Measurements from ENCODE around the gene SRRM2. TPM values are rescaled to one million over a fixed set of nuclear protein-coding genes. Genes with fewer than 3 reads are reported as not detected.

Gene SRRM2
- polyA plus RNA-seq, 4 donors = 392 to 919 (median 636) TPM

DNA sequence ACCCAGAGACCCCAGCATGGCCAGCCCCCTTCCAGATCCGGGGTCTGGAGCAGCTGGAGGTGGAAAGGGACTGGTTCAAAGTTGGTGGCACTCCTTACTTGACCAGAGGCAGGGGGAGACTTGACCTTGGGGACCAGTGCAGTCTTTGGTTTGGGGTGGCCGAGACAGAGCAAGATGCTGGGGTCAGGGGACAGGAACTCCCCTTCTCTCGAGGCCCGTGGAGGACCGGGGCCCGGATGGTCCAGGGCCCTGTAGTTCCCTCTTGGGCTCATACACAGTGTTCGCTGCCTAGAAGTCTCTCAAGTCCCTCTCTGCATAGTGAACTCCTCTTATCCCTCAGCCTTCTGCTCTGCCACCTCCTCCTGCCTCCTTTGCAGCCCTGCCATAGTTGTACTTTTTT, 35.5 kb downstream of the SRRM2 start:
- DNase-seq (ENCODE audit: low read depth in 4 of 4, low spot score in 2 of 4) = no peak

DNA sequence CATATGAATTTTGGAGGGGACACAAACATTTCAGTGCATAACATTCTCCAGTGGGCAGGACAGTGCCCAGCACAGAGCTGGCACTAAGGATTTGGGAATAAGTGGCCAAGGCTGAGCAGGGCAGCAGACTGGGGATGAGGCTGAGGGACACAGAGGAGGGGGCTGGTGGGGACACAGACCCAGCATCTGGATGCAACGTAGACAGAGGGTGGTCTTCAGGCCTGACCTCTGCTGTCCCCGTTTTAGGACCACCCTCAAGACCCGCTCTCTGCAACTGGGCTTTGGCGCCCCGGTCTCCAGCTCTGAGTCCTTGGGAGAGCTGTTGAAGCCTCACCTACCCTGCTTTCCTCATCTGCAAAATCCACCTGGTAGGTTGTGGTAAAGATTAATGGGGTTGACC, 38.2 kb downstream of the SRRM2 start:
- no peak for DNase-seq (ENCODE audit: low read depth in 4 of 4, low spot score in 2 of 4)

DNA sequence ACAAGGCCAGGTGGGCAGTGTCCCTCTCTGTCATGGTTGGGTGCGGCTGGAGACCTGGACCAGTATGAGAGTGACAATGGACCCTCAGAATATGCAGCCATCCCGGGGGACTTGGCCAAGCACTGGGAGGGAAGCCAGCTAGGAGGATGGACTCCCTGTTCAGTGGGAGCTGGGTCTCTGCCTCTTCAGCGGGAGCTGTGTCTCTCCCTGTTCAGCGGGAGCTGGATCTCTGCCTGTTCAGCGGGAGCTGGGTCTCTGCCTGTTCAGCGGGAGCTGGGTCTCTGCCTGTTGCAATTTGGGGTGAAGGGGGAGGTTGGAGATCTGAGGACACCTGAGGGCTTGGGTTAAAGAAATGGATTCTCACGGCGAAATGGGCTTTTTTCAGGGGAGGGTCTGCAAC, 38.7 kb downstream of the SRRM2 start:
- DNase-seq (ENCODE audit: low read depth in 4 of 4, low spot score in 2 of 4) = no peak

DNA sequence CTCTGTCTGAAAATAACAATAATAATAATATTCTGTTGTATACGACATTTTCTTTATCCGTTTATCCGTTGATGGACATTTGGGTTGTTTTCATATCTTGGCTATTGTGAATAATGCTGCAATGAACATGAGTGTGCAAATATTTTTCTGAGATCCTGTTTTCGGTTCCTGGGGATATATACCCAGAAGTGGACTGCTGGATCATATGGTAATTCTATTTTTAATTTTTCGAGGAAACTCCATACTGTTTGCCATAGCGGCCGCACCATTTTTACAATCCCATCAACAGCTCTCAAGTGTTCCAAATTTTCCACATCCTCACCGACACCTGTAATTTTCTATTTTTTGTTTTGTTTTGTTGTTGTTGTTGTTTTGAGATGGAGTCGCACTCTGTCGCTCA, 40.5 kb downstream of the SRRM2 start:
- DNase-seq (ENCODE audit: low read depth in 4 of 4, low spot score in 2 of 4) = no peak

GRCh38 chr16:2795395-2796143, 43.1 kb downstream of the SRRM2 start:
- no peak for DNase-seq (ENCODE audit: low read depth in 4 of 4, low spot score in 2 of 4)

- DNase-seq (ENCODE audit: low read depth in 4 of 4, low spot score in 2 of 4) = no peak
Measured at GRCh38 chr16:2798723-2799204, 46.3 kb downstream of the SRRM2 start.

DNA sequence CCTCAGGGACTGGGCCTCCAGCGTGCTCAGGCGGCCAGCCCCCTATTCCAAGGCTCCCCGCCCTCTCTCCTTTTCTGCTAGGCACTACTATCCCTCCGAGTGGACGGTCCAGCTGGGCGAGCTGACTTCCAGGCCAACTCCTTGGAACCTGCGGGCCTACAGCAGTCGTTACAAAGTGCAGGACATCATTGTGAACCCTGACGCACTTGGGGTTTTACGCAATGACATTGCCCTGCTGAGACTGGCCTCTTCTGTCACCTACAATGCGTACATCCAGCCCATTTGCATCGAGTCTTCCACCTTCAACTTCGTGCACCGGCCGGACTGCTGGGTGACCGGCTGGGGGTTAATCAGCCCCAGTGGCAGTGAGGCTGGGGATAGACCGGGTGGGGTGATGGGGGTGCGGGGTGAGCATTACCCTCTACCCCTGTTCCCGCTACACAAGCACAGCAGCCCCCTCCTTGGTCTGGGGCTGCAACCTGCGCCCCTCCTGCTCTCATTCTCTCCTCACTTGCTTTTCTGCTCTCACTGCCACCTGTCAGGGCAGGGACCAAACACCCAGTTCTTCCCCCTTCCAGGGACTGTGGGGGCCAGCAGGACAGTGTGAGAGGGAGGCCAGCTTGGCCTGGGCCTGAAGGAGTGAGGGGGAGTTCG, 46.9 kb downstream of the SRRM2 start:
- DNase-seq (ENCODE audit: low read depth in 4 of 4, low spot score in 2 of 4) = no peak

DNA sequence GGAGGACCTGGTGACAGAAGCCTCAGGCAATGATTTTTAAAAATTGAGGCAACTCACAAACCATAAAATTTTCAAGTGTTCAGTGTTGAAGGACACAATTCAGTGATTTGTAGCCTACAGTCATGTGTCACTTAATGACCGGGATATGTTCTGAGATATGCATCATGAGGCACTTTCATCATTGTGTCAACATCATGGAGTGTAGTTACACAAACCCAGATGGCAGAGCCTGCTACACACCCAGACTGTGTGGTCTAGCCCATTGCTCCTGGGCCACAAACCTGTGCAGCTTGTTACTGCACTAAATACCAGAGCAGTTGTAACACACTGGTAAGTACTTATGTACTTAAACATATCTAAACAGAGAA, 47.4 kb downstream of the SRRM2 start:
- DNase-seq (ENCODE audit: low read depth in 4 of 4, low spot score in 2 of 4) = no peak

GRCh38 chr16:2803545-2804195, 51.2 kb downstream of the SRRM2 start:
- no peak for DNase-seq (ENCODE audit: low read depth in 4 of 4, low spot score in 2 of 4)

GRCh38 chr16:2804728-2805127, 52.3 kb downstream of the SRRM2 start:
- no peak for DNase-seq (ENCODE audit: low read depth in 4 of 4, low spot score in 2 of 4)

- no peak for DNase-seq (ENCODE audit: low read depth in 4 of 4, low spot score in 2 of 4)
Measured at GRCh38 chr16:2806286-2806685, 53.8 kb downstream of the SRRM2 start.

DNA sequence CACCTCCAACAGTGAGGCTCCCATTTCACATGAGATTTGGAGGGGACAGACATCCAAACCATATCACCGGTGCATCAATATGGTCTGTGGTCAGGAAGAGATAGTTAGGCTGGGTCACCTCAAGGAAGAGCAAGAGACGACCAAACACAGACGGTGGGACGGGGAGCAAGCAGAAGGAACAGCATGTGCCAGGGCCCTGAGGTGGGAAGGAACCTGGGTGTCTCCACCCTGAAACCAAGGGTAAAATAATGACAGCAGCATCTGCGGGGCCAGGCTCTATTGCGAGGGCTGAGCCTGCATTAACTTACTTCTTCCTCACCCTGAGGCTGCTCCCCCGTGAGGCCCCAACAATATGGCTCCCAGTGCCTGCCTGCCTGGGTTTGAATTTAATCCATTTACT, 55.7 kb downstream of the SRRM2 start:
- DNase-seq (ENCODE audit: low read depth in 4 of 4, low spot score in 2 of 4) = no peak

DNA sequence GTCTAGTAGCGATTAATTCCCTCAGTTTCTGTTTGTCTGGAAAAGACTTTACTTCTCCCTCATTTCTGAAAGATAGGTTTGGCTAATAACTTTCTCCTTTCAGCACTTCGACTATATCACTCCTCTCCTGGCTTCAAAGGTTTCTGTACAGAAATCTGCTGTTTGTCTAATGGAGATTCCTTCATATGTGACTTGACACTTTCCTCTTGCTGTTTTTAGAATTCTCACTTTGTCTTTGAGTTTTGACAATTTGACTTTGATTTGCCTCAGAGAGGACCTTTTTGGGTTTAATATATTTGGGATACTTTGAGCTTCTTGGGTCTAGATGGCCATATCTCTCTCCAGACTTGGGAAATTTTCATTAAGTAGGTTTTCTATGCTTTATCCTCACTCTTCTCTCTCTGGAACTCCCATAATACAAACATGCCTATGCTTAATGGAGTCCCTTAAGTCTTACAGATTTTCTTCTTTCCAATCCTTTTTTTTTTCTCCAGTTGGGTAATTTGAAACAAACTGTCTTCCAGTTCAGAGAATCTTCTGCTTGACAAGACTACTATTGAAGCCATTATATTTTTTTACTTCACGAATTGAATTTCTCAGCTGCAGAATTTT, 56.8 kb downstream of the SRRM2 start:
- DNase-seq (ENCODE audit: low read depth in 4 of 4, low spot score in 2 of 4) = no peak

DNA sequence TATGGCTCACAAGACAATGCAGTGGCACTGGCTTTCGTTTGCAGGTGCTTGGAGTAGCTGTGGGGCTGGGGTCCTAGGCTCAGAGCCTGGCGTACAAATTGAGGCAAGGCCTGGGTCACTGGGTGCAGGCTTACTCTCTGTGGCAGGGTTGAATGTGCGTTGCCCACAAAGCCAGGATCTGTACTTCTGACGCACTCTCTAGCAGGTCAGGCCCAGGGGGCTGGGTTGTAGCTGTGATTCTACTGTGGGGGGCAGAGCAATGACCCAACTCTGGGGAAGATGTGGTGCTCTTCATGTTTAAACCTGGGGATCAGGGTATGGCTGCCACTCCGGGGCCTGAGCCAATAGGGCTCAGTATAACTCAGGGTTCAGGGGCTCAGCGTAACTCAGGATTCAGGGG, 58.2 kb downstream of the SRRM2 start:
- DNase-seq (ENCODE audit: low read depth in 4 of 4, low spot score in 2 of 4) = no peak

DNA sequence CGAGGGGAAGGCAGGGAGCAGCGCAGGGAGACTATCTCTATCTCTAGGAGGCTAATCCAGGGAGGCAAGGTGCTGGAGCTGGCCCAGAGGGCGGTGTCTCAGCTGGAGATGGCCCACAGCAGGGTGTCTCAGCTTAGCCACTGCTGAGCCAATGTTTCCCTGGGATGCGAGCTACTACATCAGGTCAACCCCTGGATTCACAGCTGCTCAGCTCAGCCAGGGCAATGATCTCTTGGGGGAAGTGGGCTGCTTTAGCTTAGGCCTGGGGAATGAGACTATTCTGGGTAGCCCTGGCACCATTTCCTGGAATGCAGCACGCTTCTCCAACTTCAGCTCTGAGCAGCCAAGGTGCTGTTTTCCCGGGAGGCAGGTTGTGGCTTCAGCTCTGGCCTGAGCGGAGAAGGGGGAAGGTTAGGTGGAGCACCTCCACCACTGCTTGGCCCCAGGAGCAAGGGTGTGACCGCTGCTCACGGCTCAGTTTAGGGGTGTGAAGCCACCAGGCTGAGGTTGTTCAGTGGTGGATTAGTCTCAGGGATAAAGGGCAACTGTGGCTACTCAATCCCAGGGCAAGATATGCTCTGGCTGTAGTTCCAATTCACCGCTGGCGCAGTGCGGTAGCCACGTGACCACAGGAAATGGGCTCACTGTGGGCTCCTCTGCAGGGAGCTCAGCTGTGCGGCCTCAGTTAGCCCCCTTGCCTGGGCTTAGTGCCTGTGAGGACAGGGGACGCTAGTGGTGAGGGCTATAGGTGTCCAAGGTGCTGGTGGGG, 59.4 kb downstream of the SRRM2 start:
- no peak for DNase-seq (ENCODE audit: low read depth in 4 of 4, low spot score in 2 of 4)

DNA sequence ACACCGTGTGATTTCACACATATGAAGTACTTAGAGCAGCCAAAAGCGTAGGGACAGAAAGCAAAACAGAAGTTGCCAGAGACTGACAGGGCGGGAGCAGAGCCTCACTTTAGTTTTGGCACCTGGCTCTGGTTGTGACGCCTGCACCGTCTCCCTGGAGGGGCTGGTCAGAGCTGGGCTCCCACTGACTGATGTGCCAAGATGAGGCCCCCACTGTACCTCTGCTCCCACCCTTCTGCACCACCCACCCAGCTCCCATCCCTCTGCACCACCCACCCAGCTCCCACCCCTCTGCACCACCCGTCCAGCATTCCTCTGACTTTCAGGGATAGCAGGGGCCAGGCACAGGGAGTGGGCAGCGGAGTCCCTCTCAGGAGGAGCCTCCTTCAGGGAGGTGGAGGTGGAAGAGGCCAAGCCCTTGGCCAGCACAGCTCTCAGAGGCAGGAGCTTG, 61.4 kb downstream of the SRRM2 start:
- DNase-seq (ENCODE audit: low read depth in 4 of 4, low spot score in 2 of 4) = no peak

GRCh38 chr16:2814551-2815298, 62.3 kb downstream of the SRRM2 start:
- DNase-seq (ENCODE audit: low read depth in 4 of 4, low spot score in 2 of 4) = no peak

GRCh38 chr16:2815299-2815771, 62.9 kb downstream of the SRRM2 start:
- DNase-seq (ENCODE audit: low read depth in 4 of 4, low spot score in 2 of 4) = no peak

GRCh38 chr16:2816751-2817339, 64.4 kb downstream of the SRRM2 start, which contains the start of gene PRSS21:
Gene PRSS21, plus strand, starts transcription at chr16:2817237. Its CDS starts 32 bp downstream, at chr16:2817269.
- no peak for DNase-seq (ENCODE audit: low read depth in 4 of 4, low spot score in 2 of 4)
